ENCODE data around the gene CSNK2B.
"Not testable (repeated sequence)": the region's sequence is repeated elsewhere in the genome, so short reads cannot be mapped to it uniquely, and the experiment has no call there.

CSNK2B gene

DNA sequence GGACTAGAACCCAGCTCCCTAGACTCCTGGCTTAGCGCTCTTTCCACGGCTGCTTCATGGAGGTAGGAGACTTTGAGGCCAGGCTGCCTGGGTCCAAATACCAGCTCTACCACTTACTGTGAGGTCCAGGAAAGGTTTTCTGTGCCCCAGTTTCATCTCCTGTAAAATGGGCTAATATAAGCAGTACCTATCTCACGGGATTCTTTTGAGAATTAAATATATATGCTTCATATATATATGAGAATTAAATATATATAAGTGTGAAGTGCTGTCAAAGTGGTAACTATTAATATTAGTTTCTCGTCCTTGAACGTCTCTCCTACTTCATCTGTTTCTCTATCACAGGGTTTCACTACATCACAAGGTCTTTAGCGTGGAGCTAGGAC, 25.2 kb downstream of the CSNK2B start:
- ATAC-seq: no peak

- no peak for ATAC-seq
Measured at GRCh38 chr6:31691564-31692108, 25.8 kb downstream of the CSNK2B start.

- ATAC-seq: no peak
Measured at GRCh38 chr6:31692353-31692752, 26.5 kb downstream of the CSNK2B start.

DNA sequence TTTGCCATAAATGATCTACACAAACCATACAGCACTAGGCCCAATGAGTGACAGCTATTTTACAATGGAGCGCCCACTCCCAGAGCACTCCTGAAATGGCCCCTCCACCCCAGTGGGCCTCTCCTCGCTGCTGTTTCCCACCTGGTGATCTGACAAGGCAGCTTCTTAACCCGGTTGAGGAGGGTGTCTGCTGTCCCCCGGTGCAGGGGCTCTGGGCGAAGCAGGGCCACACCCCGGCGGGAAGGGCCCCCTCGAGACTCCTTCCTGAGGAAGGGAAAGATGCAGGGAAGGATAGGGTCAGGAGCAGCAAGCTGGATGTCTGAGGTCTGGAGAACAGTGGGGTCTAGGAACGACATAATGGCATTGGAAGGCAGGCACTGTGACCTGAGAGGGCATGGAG, 27.0 kb downstream of the CSNK2B start:
- ATAC-seq: no peak

DNA sequence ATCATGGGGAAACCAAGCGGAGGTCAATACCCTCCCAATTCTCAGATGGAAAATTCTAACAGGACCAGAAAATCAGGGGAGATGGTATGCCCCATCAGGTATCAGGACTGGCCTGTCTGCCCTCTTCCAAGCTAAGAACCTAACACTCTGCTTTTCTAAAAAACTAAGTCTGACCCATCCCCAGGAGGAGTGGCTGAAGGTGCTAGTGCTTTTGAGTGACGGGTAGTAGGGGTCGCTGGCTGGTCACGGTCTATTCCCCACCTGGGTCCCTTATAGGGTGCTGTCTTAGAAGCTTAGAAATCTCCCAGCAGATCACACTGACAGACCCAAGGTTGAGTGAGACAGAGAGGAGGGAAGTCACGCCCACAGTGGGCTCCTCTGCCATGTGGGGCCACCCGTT, 27.7 kb downstream of the CSNK2B start:
- ATAC-seq: no peak

DNA sequence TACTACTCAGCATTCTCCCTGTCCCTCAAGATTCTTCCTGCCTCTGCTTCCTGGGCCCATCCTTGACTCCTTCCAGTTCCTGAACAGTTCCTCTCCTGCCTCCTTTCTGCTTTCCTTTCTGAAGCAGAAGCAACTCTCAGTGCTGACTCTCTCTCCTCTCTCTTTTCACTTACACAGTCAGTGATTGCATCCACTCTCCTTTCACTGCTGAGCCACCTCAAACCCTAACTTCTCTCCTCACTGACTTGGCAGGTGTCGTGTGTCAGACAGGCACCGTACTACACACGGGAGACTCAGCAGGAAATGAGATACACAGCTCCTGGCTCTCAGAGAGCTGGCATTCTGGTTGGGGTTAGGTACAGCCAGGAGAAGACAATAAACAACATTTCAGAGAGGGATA, 31.7 kb downstream of the CSNK2B start:
- peak in 1 of 2 donors; percentile 60 for ATAC-seq

GRCh38 chr6:31700740-31701401, 35.0 kb downstream of the CSNK2B start:
- ATAC-seq: no peak

GRCh38 chr6:31701666-31702404, 36.0 kb downstream of the CSNK2B start:
- ATAC-seq: no peak

DNA sequence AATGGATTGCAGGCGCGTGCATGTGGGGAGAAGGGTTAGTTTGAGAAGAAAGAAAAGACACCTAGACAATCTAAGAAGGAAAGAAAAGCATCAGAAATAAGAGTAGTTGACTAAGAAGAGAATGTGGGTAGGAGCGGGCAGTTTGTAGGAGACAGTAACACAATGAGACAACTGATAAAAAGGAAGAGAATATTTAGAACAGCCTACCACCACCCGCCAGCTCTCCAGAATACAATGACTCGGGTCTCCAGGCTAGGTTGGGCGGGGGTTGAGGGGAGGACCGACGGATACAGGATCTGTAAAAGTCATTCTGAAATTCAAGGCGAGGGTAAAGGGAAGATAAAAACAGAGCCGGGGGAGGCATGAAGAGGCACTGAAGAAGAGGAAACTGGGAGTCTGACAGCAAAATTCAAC, 36.5 kb downstream of the CSNK2B start:
- peak; percentile 5 to 11 for ATAC-seq

GRCh38 chr6:31702819-31703716, 37.2 kb downstream of the CSNK2B start, which contains the start of gene ABHD16A:
Gene ABHD16A, minus strand, starts transcription at chr6:31703324. Its CDS starts 43 bp downstream, at chr6:31703281.
- ATAC-seq: peak; percentile 96 to 97

- ATAC-seq: no peak
Measured at GRCh38 chr6:31705931-31706330, 40.1 kb downstream of the CSNK2B start.

DNA sequence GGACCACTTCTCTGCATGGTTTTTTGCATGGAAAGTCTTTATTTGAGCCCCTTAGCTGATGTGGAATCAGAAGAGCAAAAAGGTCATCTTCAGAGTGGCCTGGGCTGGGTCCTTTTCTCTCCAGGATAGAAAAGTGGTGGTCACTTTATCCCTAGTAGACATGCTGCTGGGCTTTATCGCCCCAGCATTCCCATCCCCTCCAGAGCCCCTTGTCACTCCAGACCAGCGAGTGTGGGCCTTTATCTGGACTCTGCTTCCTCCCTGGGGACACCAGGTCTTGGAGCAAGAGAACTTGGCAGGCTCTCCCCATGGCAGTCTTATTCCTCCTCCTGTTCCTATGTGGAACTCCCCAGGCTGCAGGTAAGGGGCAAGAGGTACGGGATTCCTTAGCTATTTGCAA, 40.7 kb downstream of the CSNK2B start, which contains the start of gene LY6G6F:
LY6G6F (plus strand) TSS at position 268 of the 400 bp plus-strand sequence; CDS start at position 309, 41 bp downstream.
- no peak for ATAC-seq

GRCh38 chr6:31707701-31708100, 41.8 kb downstream of the CSNK2B start:
- no peak for ATAC-seq

GRCh38 chr6:31708224-31708623, 42.3 kb downstream of the CSNK2B start:
- no peak for ATAC-seq

DNA sequence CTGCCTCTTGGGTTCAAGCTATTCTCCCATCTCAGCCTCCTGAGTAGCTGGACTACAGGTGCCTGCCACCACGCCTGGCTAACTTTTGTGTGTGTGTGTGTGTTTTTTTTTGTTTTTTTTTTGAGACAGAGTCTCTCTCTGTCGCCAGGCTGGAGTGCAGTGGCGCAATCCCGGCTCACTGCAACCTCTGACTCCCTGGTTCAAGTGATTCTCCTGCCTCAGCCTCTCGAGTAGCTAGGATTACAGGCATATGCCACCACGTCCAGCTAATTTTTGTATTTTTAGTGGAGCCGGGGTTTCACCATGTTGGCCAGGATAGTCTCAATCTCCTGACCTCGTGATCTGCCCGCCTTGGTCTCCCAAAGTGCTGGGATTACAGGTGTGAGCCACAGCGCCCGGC, 43.3 kb downstream of the CSNK2B start:
- not testable (repeated sequence) for ATAC-seq

GRCh38 chr6:31710523-31711219, 44.8 kb downstream of the CSNK2B start:
- no peak for ATAC-seq

DNA sequence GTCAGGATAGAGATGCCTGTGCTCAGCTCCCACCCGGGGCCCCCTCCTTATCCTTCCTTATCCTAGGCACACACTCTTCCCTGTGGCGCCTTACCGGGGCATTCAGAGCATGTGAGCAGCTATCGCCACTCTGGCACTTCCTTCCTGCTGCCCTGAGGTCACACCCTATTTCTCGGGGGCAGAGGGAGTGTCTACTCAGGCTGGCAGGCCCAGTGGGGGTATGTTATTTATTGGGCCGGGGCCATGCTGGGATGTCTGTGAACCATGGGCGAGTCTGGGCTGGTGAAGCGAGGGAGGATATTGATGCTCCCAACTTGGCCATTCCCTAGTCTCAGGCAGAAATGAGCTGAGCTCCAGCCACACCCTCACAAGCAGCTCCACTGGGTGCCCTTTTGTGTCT, 45.4 kb downstream of the CSNK2B start:
- ATAC-seq: no peak

GRCh38 chr6:31712296-31712695, 46.4 kb downstream of the CSNK2B start:
- ATAC-seq: peak in 1 of 2 donors; percentile 45

DNA sequence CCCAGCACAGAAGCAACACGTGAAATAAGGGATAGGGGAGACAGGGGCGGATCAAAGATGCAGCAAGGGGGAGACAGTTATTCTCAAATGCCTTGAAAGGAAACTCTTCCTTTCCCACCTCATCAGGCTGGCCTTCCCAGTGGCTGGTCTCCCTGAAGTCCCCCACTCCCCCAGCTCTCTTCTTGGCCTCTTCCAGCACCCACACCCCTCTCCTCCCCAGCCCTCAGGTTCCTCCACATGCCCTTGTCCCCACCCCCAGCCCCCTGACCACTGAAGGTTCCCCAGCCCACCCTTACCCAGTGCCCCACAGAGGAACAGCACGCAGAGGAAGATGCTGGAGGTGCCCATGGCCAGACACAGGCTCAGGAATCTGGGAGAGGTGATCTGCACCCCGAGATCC, 47.6 kb downstream of the CSNK2B start:
- ATAC-seq: no peak

DNA sequence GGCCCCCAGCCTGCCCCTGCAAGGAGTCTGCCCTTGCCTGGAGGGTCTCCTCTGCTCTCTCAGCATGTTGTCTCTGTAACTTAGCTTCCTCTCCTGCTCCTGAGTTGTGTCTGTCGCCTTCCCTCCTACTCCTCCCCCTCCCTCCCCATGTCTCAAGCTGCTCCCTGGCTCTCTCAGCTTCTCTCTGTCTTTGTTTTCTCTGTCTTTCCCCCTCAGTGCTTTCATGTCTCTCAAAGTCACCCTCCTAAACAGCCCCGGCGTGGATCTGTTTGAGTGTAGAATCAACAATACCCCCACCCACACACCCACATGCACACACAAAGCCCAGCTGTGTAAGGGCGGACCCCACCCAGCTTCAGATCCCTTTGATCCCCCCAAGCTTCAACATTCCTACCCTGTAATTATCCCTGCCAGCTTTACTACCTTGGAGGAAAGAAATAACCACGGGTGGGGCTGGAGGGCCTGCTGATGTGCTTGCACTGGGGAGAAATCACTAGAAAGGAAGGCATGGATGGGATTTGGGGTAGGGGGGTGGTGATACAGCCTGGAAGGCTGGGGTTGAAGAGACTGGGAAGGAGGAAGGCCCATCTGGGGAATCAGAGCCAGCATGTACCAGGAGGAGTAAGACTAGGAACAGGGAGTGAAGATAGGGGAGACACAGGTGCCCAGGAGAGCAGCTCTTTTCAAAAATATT, 48.3 kb downstream of the CSNK2B start:
- ATAC-seq: no peak
